ENCODE data around the gene CASK. TPM values are rescaled to one million over a fixed set of nuclear protein-coding genes. Genes with fewer than 3 reads are reported as not detected.

The CASK gene
- total and polyA plus RNA-seq, 4 donors = 3.6 to 14.8 (median 6.2) TPM

DNA sequence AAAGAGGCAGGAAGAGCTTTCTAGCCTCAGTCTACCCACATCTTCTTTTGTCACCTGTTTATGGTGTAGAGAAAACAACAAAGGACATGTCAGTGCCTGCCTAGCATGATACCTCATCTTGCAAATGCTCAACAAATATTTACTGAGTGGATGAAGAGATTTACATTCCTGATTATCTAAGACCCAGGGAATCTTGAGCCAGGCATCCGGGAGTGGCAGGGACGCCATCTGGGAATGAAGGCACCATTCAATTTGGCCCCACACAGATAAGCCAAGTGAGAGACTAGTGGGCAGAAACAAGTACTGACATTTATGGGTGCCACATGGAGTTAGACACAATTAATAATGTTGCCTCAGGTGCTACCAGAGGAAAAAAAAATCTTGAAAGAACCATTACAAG is 36.8 kb upstream of the CASK start:
- H3K4me1 ChIP-seq (ENCODE audit: control insufficient read depth in 4 of 4, insufficient read depth in 4 of 4, low read length in 3 of 4) = no peaks in the 10 kb centered on the region
- no peak overlapping the region for H3K9ac ChIP-seq (ENCODE audit: low read depth in 1 of 2, low read length in 2 of 2)
- H3K27ac ChIP-seq (ENCODE audit: low read depth in 1 of 2, low read length in 2 of 2) = no peak overlapping the region
- no peak overlapping the region for H3K4me3 ChIP-seq (ENCODE audit: low read depth in 1 of 3, low read length in 3 of 3)
- no peaks in the 10 kb centered on the region for H3K9me3 ChIP-seq (ENCODE audit: control insufficient read depth in 4 of 4, low read length in 3 of 4)
- DNase-seq (ENCODE audit: low spot score) = no peak
- no peaks in the 10 kb centered on the region for H3K27me3 ChIP-seq (ENCODE audit: control insufficient read depth in 4 of 4, insufficient read depth in 4 of 4, low read length in 3 of 4)
- H3K36me3 ChIP-seq (ENCODE audit: control insufficient read depth in 4 of 4, insufficient read depth in 3 of 4, low read depth in 1 of 4, low read length in 3 of 4) = no peaks in the 10 kb centered on the region
- TF ChIP-seq, protein P1, sequence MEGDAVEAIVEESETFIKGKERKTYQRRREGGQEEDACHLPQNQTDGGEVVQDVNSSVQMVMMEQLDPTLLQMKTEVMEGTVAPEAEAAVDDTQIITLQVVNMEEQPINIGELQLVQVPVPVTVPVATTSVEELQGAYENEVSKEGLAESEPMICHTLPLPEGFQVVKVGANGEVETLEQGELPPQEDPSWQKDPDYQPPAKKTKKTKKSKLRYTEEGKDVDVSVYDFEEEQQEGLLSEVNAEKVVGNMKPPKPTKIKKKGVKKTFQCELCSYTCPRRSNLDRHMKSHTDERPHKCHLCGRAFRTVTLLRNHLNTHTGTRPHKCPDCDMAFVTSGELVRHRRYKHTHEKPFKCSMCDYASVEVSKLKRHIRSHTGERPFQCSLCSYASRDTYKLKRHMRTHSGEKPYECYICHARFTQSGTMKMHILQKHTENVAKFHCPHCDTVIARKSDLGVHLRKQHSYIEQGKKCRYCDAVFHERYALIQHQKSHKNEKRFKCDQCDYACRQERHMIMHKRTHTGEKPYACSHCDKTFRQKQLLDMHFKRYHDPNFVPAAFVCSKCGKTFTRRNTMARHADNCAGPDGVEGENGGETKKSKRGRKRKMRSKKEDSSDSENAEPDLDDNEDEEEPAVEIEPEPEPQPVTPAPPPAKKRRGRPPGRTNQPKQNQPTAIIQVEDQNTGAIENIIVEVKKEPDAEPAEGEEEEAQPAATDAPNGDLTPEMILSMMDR (IDR thresholded peaks at IDR 0.05; ENCODE audit: low read depth, low read length, missing input control) = no peak
- TF ChIP-seq TAF1 (conservative IDR thresholded peaks at IDR 0.05) (no peak), GABPA (IDR thresholded peaks at IDR 0.05 in 1 of 2, conservative IDR thresholded peaks at IDR 0.05 in 1 of 2) (no peak), SP1 (IDR thresholded peaks at IDR 0.05) (no peak), RAD21 (IDR thresholded peaks at IDR 0.05) (no peak), NR2F2 (IDR thresholded peaks at IDR 0.05) (no peak), HNF4G (IDR thresholded peaks at IDR 0.05) (no peak), HNF4A (conservative IDR thresholded peaks at IDR 0.05) (no peak), EGR1 (IDR thresholded peaks at IDR 0.05; ENCODE audit: low read depth in 2 of 2) (no peak), RXRA (IDR thresholded peaks at IDR 0.05) (no peak), JUND (IDR thresholded peaks at IDR 0.05) (no peak), FOXA2 (IDR thresholded peaks at IDR 0.05) (no peak)
- TF ChIP-seq, protein P2, sequence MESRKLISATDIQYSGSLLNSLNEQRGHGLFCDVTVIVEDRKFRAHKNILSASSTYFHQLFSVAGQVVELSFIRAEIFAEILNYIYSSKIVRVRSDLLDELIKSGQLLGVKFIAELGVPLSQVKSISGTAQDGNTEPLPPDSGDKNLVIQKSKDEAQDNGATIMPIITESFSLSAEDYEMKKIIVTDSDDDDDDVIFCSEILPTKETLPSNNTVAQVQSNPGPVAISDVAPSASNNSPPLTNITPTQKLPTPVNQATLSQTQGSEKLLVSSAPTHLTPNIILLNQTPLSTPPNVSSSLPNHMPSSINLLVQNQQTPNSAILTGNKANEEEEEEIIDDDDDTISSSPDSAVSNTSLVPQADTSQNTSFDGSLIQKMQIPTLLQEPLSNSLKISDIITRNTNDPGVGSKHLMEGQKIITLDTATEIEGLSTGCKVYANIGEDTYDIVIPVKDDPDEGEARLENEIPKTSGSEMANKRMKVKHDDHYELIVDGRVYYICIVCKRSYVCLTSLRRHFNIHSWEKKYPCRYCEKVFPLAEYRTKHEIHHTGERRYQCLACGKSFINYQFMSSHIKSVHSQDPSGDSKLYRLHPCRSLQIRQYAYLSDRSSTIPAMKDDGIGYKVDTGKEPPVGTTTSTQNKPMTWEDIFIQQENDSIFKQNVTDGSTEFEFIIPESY (IDR thresholded peaks at IDR 0.05) = no peak
- TF ChIP-seq, protein P3, sequence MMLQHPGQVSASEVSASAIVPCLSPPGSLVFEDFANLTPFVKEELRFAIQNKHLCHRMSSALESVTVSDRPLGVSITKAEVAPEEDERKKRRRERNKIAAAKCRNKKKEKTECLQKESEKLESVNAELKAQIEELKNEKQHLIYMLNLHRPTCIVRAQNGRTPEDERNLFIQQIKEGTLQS (IDR thresholded peaks at IDR 0.05) = no peak
- TF ChIP-seq, protein P4, sequence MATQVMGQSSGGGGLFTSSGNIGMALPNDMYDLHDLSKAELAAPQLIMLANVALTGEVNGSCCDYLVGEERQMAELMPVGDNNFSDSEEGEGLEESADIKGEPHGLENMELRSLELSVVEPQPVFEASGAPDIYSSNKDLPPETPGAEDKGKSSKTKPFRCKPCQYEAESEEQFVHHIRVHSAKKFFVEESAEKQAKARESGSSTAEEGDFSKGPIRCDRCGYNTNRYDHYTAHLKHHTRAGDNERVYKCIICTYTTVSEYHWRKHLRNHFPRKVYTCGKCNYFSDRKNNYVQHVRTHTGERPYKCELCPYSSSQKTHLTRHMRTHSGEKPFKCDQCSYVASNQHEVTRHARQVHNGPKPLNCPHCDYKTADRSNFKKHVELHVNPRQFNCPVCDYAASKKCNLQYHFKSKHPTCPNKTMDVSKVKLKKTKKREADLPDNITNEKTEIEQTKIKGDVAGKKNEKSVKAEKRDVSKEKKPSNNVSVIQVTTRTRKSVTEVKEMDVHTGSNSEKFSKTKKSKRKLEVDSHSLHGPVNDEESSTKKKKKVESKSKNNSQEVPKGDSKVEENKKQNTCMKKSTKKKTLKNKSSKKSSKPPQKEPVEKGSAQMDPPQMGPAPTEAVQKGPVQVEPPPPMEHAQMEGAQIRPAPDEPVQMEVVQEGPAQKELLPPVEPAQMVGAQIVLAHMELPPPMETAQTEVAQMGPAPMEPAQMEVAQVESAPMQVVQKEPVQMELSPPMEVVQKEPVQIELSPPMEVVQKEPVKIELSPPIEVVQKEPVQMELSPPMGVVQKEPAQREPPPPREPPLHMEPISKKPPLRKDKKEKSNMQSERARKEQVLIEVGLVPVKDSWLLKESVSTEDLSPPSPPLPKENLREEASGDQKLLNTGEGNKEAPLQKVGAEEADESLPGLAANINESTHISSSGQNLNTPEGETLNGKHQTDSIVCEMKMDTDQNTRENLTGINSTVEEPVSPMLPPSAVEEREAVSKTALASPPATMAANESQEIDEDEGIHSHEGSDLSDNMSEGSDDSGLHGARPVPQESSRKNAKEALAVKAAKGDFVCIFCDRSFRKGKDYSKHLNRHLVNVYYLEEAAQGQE (IDR thresholded peaks at IDR 0.05) = no peak
- 84% methylated on average over 2 of the region's 2 CpGs for WGBS

DNA sequence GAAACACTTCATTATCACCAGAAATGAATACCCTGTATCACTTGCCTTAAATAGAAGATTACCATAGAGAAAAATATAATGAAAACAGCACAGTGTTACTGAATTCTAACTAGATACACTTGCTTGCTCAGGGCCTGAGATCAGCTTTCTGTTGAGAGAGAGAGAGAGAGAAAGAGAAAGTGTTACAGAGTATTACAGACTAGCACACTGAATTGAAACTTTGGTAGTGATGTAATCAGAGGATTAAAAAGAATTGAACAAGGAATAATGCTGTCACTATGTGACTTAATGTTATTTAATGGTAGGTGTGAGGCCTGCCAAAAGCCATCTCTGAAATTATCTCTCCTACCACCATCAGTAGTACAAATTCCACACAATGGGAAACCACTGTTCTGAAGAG is 35.5 kb upstream of the CASK start:
- H3K9me3 ChIP-seq (ENCODE audit: control insufficient read depth in 4 of 4, low read length in 3 of 4) = no peaks in the 10 kb centered on the region
- DNase-seq (ENCODE audit: low spot score) = no peak
- TF ChIP-seq, protein P1 (IDR thresholded peaks at IDR 0.05; ENCODE audit: low read depth, low read length, missing input control) = no peak
- TF ChIP-seq SP1 (IDR thresholded peaks at IDR 0.05) (no peak), EGR1 (IDR thresholded peaks at IDR 0.05; ENCODE audit: low read depth in 2 of 2) (no peak), RAD21 (IDR thresholded peaks at IDR 0.05) (no peak)
- TF ChIP-seq, protein P5, sequence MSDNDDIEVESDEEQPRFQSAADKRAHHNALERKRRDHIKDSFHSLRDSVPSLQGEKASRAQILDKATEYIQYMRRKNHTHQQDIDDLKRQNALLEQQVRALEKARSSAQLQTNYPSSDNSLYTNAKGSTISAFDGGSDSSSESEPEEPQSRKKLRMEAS (IDR thresholded peaks at IDR 0.05) = no peak
- H3K9ac ChIP-seq (ENCODE audit: low read depth in 1 of 2, low read length in 2 of 2) = no peak overlapping the region
- H3K27me3 ChIP-seq (ENCODE audit: control insufficient read depth in 4 of 4, insufficient read depth in 4 of 4, low read length in 3 of 4) = no peaks in the 10 kb centered on the region
- no peaks in the 10 kb centered on the region for H3K36me3 ChIP-seq (ENCODE audit: control insufficient read depth in 4 of 4, insufficient read depth in 3 of 4, low read depth in 1 of 4, low read length in 3 of 4)
- H3K4me1 ChIP-seq (ENCODE audit: control insufficient read depth in 4 of 4, insufficient read depth in 4 of 4, low read length in 3 of 4) = no peaks in the 10 kb centered on the region
- no peak overlapping the region for H3K4me3 ChIP-seq (ENCODE audit: low read depth in 1 of 3, low read length in 3 of 3)
- no peak overlapping the region for H3K27ac ChIP-seq (ENCODE audit: low read depth in 1 of 2, low read length in 2 of 2)
